A549 (cell line): ENCODE data around the gene RGS14. TPM values are rescaled to one million over a fixed set of nuclear protein-coding genes. Genes with fewer than 3 reads are reported as not detected.

Source experiments
- ATAC-seq, 2 experiments: fragments of 200-7000 bp in 1 of 2; fragments of >200 bp in 1 of 2; cut with Nextera tagmentation in 1 of 2; cut with Tn5 transposase in 1 of 2; 3 replicates each; pipeline versions ENCODE4 v1.8.0 to v1.9.1; 2018 to 2020; ENCODE audit warnings: mild to moderate bottlenecking in 1 of 2, moderate library complexity in 1 of 2
- CTCF ChIA-PET: fragments of 300-600 bp; sonication (Branson Sonifier 250); formaldehyde crosslinking; extraction: SDS; loops from one replicate; lab custom pipeline; 2021; ENCODE audit warnings: antibody characterized with exemption, inconsistent platforms; lab: Yijun Ruan, JAX
- POLR2A ChIA-PET: fragments of 350-600 bp; formaldehyde crosslinking; extraction: SDS; loops from one replicate; lab custom pipeline; 2021; ENCODE audit warnings: antibody characterized with exemption, inconsistent platforms; lab: Yijun Ruan, JAX
- DNase-seq, 2 experiments: peaks; one replicate each; pipeline versions ENCODE4 v3.0.0 to v3.0.0-alpha.2; 2011 to 2016; ENCODE audit warnings: low read depth in 1 of 2, low spot score in 1 of 2
- FAIRE-seq: peaks from 2 replicates; lab custom pipeline; 2011; peaks lifted over from hg19 to GRCh38; lab: Jason Lieb, UNC
- H3K27ac ChIP-seq, 2 experiments: fragments of >200 bp; sonication (Bioruptor Twin); formaldehyde crosslinking; 3 replicates each; pipeline ENCODE4 v1.5.1; 2016 to 2017
- H3K4me1 ChIP-seq: fragments of >200 bp; sonication (Bioruptor Twin); formaldehyde crosslinking; 3 replicates; pipeline ENCODE4 v1.6.1; 2016
- H3K4me2 ChIP-seq: fragments of >200 bp; sonication (Bioruptor Twin); formaldehyde crosslinking; 3 replicates; pipeline ENCODE4 v1.6.1; 2016
- H3K4me3 ChIP-seq: fragments of >200 bp; sonication (Bioruptor Twin); formaldehyde crosslinking; 3 replicates; pipeline ENCODE4 v1.5.1; 2016
- H3K9me3 ChIP-seq: fragments of >200 bp; sonication (Bioruptor Twin); formaldehyde crosslinking; 3 replicates; pipeline ENCODE4 v1.6.1; 2016
- CEBPB ChIP-seq, 2 experiments: fragments of >200 bp in 1 of 2; sonication (Bioruptor Twin) in 1 of 2; formaldehyde crosslinking in 1 of 2; IDR thresholded peaks; 2 replicates each; pipeline ENCODE4 v1.6.1; 2012 to 2016
- CTCF ChIP-seq: fragments of >200 bp; sonication (Bioruptor Twin); formaldehyde crosslinking; IDR thresholded peaks from 3 replicates; pipeline ENCODE4 v1.5.1; 2016
- E2F6 ChIP-seq: IDR thresholded peaks from 2 replicates; pipeline ENCODE4 v1.6.1; 2012; ENCODE audit warnings: low read depth, borderline replicate concordance
- EHF ChIP-seq: fragments of 250-450 bp; sonication (Bioruptor Pico); IDR thresholded peaks from 2 replicates; pipeline ENCODE4 v1.5.0; 2020; ENCODE audit warnings: mild to moderate bottlenecking
- ELK1 ChIP-seq: fragments of 150-350 bp; IDR thresholded peaks from 2 replicates; pipeline ENCODE4 v1.6.1; 2014; ENCODE audit warnings: low read depth, mild to moderate bottlenecking, low read length
- ESRRA ChIP-seq: fragments of 150-350 bp; IDR thresholded peaks from 2 replicates; pipeline ENCODE4 v1.6.1; 2014; ENCODE audit warnings: mild to moderate bottlenecking, low read length, borderline replicate concordance
- FOSB ChIP-seq: fragments of 250-450 bp; sonication (Bioruptor Pico); IDR thresholded peaks from 2 replicates; pipeline ENCODE4 v1.5.0; 2020; ENCODE audit warnings: mild to moderate bottlenecking, moderate library complexity
- HDAC2 ChIP-seq: fragments of 200-600 bp; sonication (generic); IDR thresholded peaks from 2 replicates; pipeline ENCODE4 v1.6.1; 2016
- HES2 ChIP-seq: fragments of >200 bp; sonication (Bioruptor Twin); formaldehyde crosslinking; IDR thresholded peaks from 2 replicates; pipeline ENCODE4 v1.6.1; 2016
- JUN ChIP-seq, 2 experiments: fragments of >200 bp; sonication (Bioruptor Twin); formaldehyde crosslinking; IDR thresholded peaks; 2 replicates in 1 of 2; 3 replicates in 1 of 2; pipeline ENCODE4 v1.6.1; 2016 to 2017
- MYC ChIP-seq: IDR thresholded peaks from 2 replicates; pipeline ENCODE4 v1.6.1; 2012; ENCODE audit warnings: mild to moderate bottlenecking, inconsistent platforms, low read length, improper control_type of control experiment, borderline replicate concordance
- NPAS2 ChIP-seq: fragments of 250-450 bp; sonication (Bioruptor Pico); IDR thresholded peaks from 2 replicates; pipeline ENCODE4 v1.8.0; 2022; ENCODE audit warnings: mild to moderate bottlenecking, moderate library complexity, borderline replicate concordance
- POLR2AphosphoS2 ChIP-seq: conservative IDR thresholded peaks from 2 replicates; pipeline ENCODE4 v1.6.1; 2012; ENCODE audit warnings: low read length, improper control_type of control experiment, inconsistent platforms
- RAD21 ChIP-seq, 2 experiments: fragments of >200 bp in 1 of 2; sonication (Bioruptor Twin) in 1 of 2; formaldehyde crosslinking in 1 of 2; IDR thresholded peaks in 1 of 2; conservative IDR thresholded peaks in 1 of 2; 2 replicates in 1 of 2; 3 replicates in 1 of 2; pipeline ENCODE4 v1.6.1; 2012 to 2018; ENCODE audit warnings: inconsistent platforms in 1 of 2
- RCOR1 ChIP-seq: fragments of 150-350 bp; IDR thresholded peaks from 2 replicates; pipeline ENCODE4 v1.6.1; 2014; ENCODE audit warnings: antibody characterized with exemption, low read length, low read depth
- RFX5 ChIP-seq: fragments of 450-650 bp; IDR thresholded peaks from 2 replicates; pipeline ENCODE4 v1.7.1; 2014; ENCODE audit warnings: antibody characterized with exemption, mild to moderate bottlenecking, moderate library complexity
- RNF2 ChIP-seq: fragments of 200-600 bp; sonication (generic); IDR thresholded peaks from 2 replicates; pipeline ENCODE4 v1.6.1; 2016; ENCODE audit warnings: low read depth, mild to moderate bottlenecking, antibody characterized with exemption, moderate library complexity, borderline replicate concordance
- SMC3 ChIP-seq: fragments of >200 bp; sonication (Bioruptor Twin); formaldehyde crosslinking; IDR thresholded peaks from 3 replicates; pipeline ENCODE4 v1.6.1; 2018; ENCODE audit warnings: inconsistent platforms
- SREBF2 ChIP-seq: fragments of 450-650 bp; IDR thresholded peaks from 2 replicates; pipeline ENCODE4 v1.6.1; 2014; ENCODE audit warnings: mild to moderate bottlenecking, moderate library complexity
- WGBS: methylation state at CpG from one replicate; pipeline ENCODE4 v1.1.6; 2017; ENCODE audit errors: missing lambda C conversion rate; 5-methylcytosine and 5-hydroxymethylcytosine counted together
- polyA plus RNA-seq, 4 experiments: library from polyadenylated mRNA; depleted of rRNA in 3 of 4; stranded (reverse); fragments of >200 nt; fragmentation: RNase III in 1 of 4; extraction: RNeasy Plus Mini Kit Qiagen cat#74134 plus additional on column Dnase treatment in 1 of 4; gene quantifications; 2 replicates in 3 of 4; 3 replicates in 1 of 4; pipeline ENCODE4 v1.2.3, GENCODE V29; 2011 to 2017
- TF ChIP-seq, protein P1 (sequence below): IDR thresholded peaks from 2 replicates; pipeline ENCODE4 v1.6.1; 2012

Gene RGS14
- polyA plus RNA-seq, 2 of the 4 experiments (the other 2 are of a cell fraction): 3.9 to 8.4 TPM

DNA sequence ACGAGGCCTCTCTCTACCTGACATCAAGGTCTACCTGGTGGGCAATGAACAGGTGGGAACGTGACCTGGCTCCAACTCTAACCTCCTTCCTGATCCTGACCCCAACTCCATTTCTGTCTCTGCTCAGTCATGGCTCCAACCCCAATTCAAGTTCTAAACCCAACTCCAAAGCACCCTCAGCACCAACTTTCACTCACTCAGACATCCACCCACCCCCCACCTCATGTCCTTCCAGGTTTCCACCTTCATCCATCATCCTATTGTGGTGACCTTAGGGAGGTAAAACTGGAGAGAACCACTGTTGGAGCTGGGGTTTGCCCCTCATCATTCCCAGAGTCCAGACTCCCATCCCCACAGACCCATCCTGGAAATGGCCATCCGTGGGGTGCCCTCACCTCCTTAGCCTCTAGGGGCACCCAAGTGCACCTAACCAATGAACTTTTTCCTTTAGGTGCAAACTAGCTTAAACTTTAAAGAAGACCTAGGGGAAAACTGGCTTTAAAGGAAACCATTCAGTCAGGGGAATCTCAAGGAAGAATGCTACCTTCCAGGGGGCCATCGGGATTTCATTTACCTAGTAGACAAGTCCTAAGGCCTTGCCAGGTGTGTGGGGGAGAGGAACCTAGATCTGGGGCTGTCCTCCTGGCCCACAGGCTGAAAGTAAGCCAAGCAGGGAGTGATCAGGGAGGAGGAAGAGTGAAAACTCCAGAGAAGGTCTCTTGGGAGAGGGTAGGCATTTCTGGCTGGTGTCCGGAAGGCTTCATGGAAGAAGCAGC, 11.3 kb downstream of the RGS14 start:
- 44% methylated on average over 5 of the region's 5 CpGs for WGBS
- peak; percentile 46 for TF ChIP-seq CTCF
- no peak for TF ChIP-seq POLR2AphosphoS2
- POLR2A ChIA-PET: no interaction called here
- peak; percentile 13 for FAIRE-seq
- peak; percentile 49 to 86 for DNase-seq
- no peak overlapping the region for H3K27ac ChIP-seq
- H3K9me3 ChIP-seq: no peaks in the 10 kb centered on the region
- CTCF ChIA-PET: interaction anchor here (0.6 to 33.9 kb wide), 12 partner anchors 9 to 254 kb away, joined by 3 to 1107 read pairs (median 14); partner anchors contain the start of genes F12, LMAN2, PFN3 and SLC34A1
- no peak overlapping the region for H3K4me2 ChIP-seq
- peak; percentile 53 to 67; a peak in 4 of 6 replicates for ATAC-seq
- peaks cover 17% of the 10 kb centered on the region; the same call in 2 of the 3 replicates for H3K4me1 ChIP-seq
- no peak overlapping the region for H3K4me3 ChIP-seq

GRCh38 chr5:177369645-177370440, 12.1 kb downstream of the RGS14 start:
- no peak for ATAC-seq
- Histone ChIP-seq H3K9me3 (no peaks in the 10 kb centered on the region), H3K27ac (peak overlapping the region in 1 of 2 experiments; percentile 89; a peak in 2 of 6 replicates), H3K4me3 (no peak overlapping the region), H3K4me1 (peaks cover 17% of the 10 kb centered on the region; the same call in 2 of the 3 replicates), H3K4me2 (peak overlapping the region; percentile 100; the same call in 2 of the 3 replicates)
- POLR2A ChIA-PET: interaction anchor here (0.6 to 1.5 kb wide), 5 partner anchors 9 to 128 kb away, joined by 3 to 12 read pairs (median 4); partner anchors contain the start of gene LMAN2
- no peak for TF ChIP-seq HDAC2
- TF ChIP-seq ESRRA: no peak
- no peak for TF ChIP-seq MYC
- TF ChIP-seq RCOR1: no peak
- no peak for TF ChIP-seq CEBPB (IDR thresholded peaks at IDR 0.05)
- TF ChIP-seq RFX5: no peak
- no peak for TF ChIP-seq SMC3
- no peak for TF ChIP-seq SREBF2
- TF ChIP-seq EHF (CRISPR knock-in tag): no peak
- DNase-seq: no peak
- FAIRE-seq: no peak
- 45% methylated on average over 11 of the region's 11 CpGs for WGBS
- CTCF ChIA-PET: interaction anchor here (0.6 to 33.9 kb wide), 27 partner anchors 9 to 256 kb away, joined by 3 to 1107 read pairs (median 5); partner anchors contain the start of genes F12, GRK6, LMAN2 and PFN3

GRCh38 chr5:177370488-177371119, 12.9 kb downstream of the RGS14 start:
- FAIRE-seq (no peak), DNase-seq (peak; percentile 89 to 95), ATAC-seq (peak; percentile 79 to 88)
- no peaks in the 10 kb centered on the region for H3K9me3 ChIP-seq
- peak overlapping the region; percentile 69 to 89 for H3K27ac ChIP-seq
- H3K4me1 ChIP-seq: peaks cover 17% of the 10 kb centered on the region; the same call in 2 of the 3 replicates
- ChIA-PET CTCF (interaction anchor here (0.7 to 33.9 kb wide), 22 partner anchors 10 to 257 kb away, joined by 3 to 1107 read pairs (median 6); partner anchors contain the start of genes F12, GRK6, LMAN2 and PFN3), POLR2A (interaction anchor here (0.6 to 1.5 kb wide), 9 partner anchors 10 to 127 kb away, joined by 3 to 12 read pairs (median 4); partner anchors contain the start of gene LMAN2)
- peak overlapping the region; percentile 48 for H3K4me3 ChIP-seq
- peak overlapping the region; percentile 100 for H3K4me2 ChIP-seq
- 9% methylated on average over 13 of the region's 42 CpGs for WGBS
- no peak for TF ChIP-seq ELK1
- peak; percentile 51 for TF ChIP-seq CTCF
- TF ChIP-seq RNF2: no peak
- TF ChIP-seq RAD21 (conservative IDR thresholded peaks at IDR 0.05 in 1 of 2, IDR thresholded peaks at IDR 0.05 in 1 of 2): peak; percentile 58 to 68
- TF ChIP-seq, protein P1, sequence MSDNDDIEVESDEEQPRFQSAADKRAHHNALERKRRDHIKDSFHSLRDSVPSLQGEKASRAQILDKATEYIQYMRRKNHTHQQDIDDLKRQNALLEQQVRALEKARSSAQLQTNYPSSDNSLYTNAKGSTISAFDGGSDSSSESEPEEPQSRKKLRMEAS: peak; percentile 89
- TF ChIP-seq SMC3: peak; percentile 61
- peak; percentile 84; the same call in 1 of the 2 replicates for TF ChIP-seq MYC
- TF ChIP-seq E2F6: peak; percentile 77; the same call in 1 of the 2 replicates
- no peak for TF ChIP-seq HES2
- TF ChIP-seq NPAS2 (CRISPR knock-in tag): no peak
- 0 out of 5 replicates have a peak, but pooled peaks of 1 of the 2 experiments have one; percentile 20 for TF ChIP-seq JUN (IDR thresholded peaks at IDR 0.05)
- no peak for TF ChIP-seq FOSB (CRISPR knock-in tag)
